ENCODE data around the gene RABAC1.

The RABAC1 gene

DNA sequence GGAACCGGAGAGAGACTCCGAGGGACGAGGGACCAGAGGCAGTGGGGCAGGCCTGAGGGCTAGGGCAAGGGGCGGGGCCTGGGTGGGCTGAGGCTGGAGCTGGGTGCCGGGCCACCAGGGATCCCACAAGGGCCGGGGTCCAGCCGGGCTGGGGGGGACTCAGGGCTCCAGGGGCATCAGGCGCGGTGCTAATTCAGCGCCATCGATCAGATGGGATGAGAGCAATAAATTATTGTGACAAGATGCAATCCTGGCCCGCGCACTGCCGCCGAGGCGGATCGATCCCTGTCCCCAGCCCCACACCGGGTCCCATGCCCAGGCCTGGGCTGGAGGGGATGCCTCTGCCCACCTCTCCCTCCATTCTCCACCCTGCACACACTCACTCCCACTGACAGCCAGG lies 36.5 kb downstream of the RABAC1 start:
- H3K27me3 ChIP-seq (ENCODE audit: insufficient read depth, poor library complexity, severe bottlenecking) = peaks cover 38% of the 10 kb centered on the region
- TF ChIP-seq REST (IDR thresholded peaks at IDR 0.05; ENCODE audit: insufficient replicate concordance, low read depth) (no peak), SPI1 (IDR thresholded peaks at IDR 0.05; ENCODE audit: borderline replicate concordance, low read depth) (no peak), GABPA (IDR thresholded peaks at IDR 0.05; ENCODE audit: low read depth) (no peak), POLR2AphosphoS5 (IDR thresholded peaks at IDR 0.05; ENCODE audit: low read depth) (no peak)
- TF ChIP-seq, protein P1, sequence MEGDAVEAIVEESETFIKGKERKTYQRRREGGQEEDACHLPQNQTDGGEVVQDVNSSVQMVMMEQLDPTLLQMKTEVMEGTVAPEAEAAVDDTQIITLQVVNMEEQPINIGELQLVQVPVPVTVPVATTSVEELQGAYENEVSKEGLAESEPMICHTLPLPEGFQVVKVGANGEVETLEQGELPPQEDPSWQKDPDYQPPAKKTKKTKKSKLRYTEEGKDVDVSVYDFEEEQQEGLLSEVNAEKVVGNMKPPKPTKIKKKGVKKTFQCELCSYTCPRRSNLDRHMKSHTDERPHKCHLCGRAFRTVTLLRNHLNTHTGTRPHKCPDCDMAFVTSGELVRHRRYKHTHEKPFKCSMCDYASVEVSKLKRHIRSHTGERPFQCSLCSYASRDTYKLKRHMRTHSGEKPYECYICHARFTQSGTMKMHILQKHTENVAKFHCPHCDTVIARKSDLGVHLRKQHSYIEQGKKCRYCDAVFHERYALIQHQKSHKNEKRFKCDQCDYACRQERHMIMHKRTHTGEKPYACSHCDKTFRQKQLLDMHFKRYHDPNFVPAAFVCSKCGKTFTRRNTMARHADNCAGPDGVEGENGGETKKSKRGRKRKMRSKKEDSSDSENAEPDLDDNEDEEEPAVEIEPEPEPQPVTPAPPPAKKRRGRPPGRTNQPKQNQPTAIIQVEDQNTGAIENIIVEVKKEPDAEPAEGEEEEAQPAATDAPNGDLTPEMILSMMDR (IDR thresholded peaks at IDR 0.05; ENCODE audit: insufficient read depth, low read length) = no peak
- no peak overlapping the region for H3K4me3 ChIP-seq (replicated peaks; ENCODE audit: insufficient read depth, low read length)
- no peak for DNase-seq (ENCODE audit: low read depth in 1 of 2, low spot score in 1 of 2)
- H3K27ac ChIP-seq (replicated peaks) = no peak overlapping the region

DNA sequence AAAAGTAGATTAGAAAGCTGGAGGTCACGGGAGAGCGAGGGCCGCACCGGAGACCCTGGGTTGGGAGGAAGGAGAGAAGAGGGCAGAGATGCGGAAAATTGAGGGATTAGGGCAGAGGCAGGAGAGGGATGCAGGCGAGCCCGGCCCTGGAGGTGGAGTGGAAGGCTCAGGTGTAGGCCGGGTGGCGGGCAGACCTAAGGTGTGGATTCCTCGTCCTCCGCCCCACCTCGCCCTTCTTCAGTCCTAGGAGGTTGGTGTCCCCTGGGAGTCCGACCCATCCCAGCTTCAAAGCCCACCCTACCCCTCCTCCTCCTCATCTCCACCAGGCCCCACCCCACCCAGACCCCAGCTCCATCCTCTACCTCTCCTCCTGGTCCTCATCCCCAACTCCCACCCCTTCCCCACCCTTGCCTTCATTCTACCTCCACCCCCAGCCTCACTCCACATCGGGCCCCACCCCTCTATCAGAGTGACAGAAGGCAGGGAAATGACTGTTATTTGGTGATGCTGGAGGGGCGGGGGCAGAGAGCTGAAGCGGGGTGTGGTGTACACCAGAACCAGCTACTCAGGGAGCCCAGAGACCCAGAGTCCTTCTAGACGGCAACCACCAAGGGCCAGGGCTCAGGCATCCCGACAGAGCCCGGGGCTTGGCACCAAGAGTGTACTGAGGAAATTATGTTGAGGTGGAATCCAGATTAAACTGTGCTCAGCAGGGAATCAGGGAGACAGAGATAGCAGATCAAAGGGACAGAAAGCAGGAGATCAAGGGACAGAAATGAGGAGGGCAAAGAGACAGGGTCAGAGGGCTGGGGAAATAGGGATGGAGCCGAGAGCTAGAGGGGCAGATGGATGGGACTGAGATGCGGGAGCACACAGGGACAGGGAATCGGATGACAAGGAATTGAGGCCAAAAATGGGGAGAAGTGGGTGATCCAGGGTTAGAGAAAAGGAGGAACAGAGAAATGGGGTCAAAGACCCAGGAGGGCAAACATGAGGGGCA lies 37.2 kb downstream of the RABAC1 start:
- TF ChIP-seq REST (IDR thresholded peaks at IDR 0.05; ENCODE audit: insufficient replicate concordance, low read depth) (no peak), SPI1 (IDR thresholded peaks at IDR 0.05; ENCODE audit: borderline replicate concordance, low read depth) (no peak), GABPA (IDR thresholded peaks at IDR 0.05; ENCODE audit: low read depth) (no peak), POLR2AphosphoS5 (IDR thresholded peaks at IDR 0.05; ENCODE audit: low read depth) (no peak)
- TF ChIP-seq, protein P1 (IDR thresholded peaks at IDR 0.05; ENCODE audit: insufficient read depth, low read length) = no peak
- Histone ChIP-seq H3K4me3 (replicated peaks; ENCODE audit: insufficient read depth, low read length) (no peak overlapping the region), H3K27ac (replicated peaks) (no peak overlapping the region), H3K27me3 (ENCODE audit: insufficient read depth, poor library complexity, severe bottlenecking) (peaks cover 36% of the 10 kb centered on the region)
- DNase-seq (ENCODE audit: low read depth in 1 of 2, low spot score in 1 of 2) = no peak

GRCh38 chr19:41920882-41921576 lies 38.1 kb downstream of the RABAC1 start:
- no peak overlapping the region for H3K27ac ChIP-seq (replicated peaks)
- H3K27me3 ChIP-seq (ENCODE audit: insufficient read depth, poor library complexity, severe bottlenecking) = peaks cover 37% of the 10 kb centered on the region
- no peak overlapping the region for H3K4me3 ChIP-seq (replicated peaks; ENCODE audit: insufficient read depth, low read length)
- DNase-seq (ENCODE audit: low read depth in 1 of 2, low spot score in 1 of 2) = no peak
- TF ChIP-seq GABPA (IDR thresholded peaks at IDR 0.05; ENCODE audit: low read depth) (no peak), SPI1 (IDR thresholded peaks at IDR 0.05; ENCODE audit: borderline replicate concordance, low read depth) (no peak), POLR2AphosphoS5 (IDR thresholded peaks at IDR 0.05; ENCODE audit: low read depth) (no peak), REST (IDR thresholded peaks at IDR 0.05; ENCODE audit: insufficient replicate concordance, low read depth) (no peak)
- TF ChIP-seq, protein P1 (IDR thresholded peaks at IDR 0.05; ENCODE audit: insufficient read depth, low read length) = no peak

All from HL-60 (cell line).